ENCODE data around the gene PIK3IP1.

PIK3IP1 gene

DNA sequence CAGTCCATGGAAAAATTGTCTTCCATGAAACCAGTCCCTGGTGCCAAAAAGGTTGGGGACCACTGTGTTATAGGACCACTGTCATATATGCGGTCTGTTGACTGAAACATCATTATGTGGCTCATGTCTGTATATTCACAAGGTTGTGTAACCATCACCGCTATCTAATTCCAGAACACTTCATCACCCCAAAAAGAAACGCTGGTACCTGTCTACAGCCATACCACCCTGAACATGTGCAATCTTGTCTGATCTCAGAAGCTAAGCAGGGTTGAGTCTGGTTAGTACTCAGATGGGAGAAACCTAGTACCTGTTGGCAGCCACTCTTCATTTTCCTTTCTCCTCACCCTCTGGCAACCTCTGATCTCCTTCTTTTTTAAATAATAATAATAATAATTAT is 12.9 kb upstream of the PIK3IP1 start:
- no peak for DNase-seq

DNA sequence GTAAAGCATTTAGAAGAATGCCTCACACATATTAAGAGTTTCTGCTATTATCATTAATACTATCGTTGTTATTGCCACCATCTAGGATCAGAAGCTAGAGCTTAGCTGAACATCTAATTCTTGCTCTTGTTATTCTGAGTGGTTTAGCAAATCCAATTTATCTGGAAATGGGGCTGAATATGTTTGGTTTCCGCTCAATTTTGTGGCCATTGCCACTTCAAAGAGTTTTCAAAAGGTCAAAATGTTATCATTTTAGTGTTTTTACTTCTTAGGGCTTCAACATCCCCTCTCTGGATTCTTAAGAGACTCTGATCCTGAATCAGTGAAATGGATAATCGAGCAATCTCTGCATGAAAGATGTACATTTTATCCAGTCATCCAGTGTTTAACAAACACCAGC is 10.2 kb upstream of the PIK3IP1 start:
- no peak for DNase-seq

DNA sequence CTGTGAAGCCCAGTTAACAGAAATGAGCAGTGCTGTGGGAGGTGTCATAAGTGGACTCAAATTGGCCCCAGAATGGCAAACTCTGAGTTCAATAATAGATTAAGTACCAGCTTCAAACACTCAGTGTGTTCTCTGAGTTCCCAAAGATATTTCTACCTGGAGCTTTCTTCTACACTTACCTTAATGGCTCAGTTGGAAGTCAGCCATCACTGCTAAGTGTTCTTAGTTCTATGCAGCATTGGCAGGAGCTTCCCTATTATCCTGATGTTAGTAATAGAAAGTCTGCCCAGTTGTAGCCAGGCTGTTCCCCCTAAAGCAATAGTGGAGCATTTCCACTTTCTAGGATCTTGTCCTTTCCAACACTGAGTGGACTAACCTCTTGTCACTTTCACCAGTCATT is 9.7 kb upstream of the PIK3IP1 start:
- no peak for DNase-seq

DNA sequence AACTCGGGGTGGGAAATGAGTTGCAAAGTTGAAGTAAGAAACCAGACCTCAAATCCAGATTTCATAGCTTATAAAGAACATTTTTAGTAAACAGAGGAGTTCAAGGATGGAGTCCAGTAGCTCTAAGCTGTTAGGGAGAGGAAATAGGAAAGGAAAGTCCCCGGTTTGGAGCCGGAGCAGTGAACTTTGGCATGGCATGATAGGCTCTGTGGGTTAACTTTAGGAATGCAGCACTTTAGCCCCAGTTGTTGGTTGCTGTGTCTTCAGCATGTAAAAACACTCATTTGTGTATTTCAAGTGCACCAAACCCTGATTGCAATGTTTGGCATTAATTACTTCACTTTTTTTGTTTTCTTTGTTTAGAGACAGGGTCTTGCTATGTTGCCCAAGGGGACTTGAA is 8.6 kb upstream of the PIK3IP1 start:
- DNase-seq: no peak

DNA sequence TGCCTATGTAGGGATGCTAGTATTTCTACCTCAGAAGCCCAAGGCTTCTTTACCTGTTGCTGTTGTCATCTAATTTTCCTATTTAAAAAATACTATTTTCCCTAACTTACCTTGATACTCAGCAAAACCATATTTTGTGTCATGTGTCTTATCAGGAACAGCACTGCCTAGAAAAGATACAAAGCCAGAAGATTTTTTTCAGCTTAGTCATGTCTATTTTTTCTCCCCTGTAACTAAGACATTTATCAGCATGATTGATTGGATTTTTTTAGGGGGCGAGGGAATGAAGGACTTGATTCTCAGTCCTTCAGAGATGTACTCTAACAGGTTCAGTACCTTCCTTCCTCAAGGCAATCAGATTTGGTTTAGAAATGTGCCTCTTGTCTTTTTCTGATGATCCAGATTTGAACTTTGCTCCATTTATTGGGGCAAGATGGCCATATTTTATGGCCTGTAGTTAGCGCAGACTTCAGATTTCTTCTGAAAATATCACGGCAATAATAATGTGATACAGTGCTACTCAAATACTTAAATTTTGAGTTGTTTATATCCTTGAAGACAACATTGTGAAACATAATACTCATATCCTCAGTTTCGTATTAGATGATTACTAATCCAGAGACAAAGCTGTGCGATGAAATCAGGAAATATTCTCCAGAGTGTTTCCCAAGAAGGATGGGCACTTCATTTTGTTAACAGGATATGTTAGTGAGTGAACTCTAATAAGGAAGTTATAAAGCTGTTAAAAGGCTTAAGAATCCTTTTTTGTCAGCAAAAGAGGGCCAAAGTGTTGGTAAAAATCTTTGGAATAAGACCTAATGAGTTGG is 3.8 kb upstream of the PIK3IP1 start:
- DNase-seq: no peak

DNA sequence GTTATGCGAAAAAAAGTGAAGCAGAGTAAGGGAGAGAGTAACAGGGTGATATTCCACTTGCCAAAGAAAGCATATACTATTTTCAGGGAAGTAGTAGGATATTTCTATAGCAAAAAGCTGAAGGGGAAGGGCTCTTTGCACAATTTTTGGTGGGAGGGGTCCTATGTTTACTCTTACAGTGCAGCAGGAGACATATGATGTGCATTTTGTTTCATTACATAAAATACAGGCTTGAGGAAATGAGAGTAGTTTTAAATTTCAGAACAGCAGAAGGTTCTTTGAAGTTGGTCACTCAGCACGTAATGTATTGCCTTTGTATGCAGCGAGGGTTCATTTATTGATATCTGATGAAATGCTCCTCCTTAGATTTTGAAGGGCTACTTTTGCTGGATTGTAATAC is 3.1 kb upstream of the PIK3IP1 start:
- no peak for DNase-seq

DNA sequence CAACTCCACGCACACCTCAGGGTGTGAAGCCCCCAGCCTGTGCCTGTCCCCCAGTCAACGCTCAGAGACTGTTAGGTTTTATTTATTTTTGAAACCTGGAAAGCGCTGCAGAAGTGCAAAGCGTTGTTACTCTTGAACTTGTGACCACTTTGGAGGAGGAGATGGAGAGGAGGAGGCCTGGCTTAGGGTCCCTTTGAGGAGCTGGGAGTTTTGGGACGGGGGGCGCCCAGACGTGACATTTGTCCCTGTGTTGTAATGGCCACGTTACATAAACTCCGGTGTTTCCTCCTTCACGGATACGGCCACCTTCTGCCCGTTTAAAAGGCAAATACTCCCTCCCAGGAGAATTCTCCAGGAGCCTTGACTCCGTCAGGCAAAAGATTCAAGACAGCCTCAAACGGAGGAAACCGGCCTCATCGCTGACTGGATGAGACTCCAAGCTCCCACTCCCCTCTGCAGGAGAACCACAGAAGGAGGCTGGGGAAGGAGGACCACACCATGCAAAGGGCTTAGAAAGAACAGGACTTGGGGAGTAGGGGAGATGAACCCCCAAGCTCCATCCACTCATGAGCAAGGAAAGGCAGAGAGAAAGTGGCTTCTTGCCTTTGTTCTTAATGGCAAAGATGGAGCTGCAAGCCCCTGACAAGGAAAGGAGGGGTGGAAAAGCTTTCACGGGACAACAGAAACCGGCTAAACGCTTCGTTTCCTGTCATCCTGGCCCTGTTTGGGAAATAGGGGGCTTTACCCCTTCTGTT is 630 bp downstream of the PIK3IP1 start:
- peak; percentile 42 for DNase-seq

DNA sequence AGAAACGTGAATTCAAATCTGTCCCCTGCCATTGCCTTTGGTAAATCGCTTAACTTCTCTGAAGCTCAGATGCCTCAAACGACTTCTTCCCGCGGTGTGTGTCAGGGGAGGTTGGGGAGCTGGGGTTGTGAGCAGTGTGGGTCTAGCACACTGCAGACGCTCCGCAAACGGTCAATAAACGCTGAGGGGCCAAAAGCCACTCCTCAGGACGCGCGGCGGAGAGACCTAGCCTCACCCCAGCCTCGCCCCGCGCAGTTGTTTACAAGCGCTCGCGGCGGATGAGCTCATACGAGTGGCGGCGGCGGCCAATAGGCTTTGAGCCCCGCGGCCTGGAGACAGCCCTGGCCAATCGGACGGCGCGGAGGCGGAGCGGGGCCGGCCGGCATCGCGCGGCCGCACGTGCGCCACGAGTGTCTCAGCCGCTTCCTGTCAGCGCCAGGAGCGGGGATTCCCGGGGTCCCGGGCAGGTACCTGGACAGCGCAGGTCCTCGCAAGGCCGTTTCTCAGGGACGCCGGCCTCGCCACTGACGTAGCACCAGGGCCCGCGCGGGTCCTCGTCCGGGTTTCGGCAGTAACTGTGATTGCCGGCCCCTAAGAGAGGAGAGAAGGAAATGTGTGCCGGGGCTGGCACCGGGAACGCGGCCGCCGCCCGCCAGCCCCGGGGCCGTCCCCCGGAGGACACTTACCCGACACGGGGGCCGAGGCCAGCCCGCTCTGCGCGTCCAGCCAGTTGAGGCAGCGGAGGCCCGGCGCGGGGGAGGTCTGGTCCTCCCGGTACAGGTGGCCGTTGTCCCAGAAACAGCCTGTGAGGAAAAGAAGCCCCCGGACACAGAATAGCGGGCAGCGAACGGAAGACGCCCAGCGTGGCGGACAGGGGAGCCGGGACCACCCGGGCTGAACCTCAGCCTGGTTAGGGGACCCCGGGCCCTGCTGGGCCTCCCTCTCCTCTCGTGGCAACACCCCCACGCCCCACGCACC is 1.5 kb downstream of the PIK3IP1 start:
- DNase-seq: peak; percentile 96

DNA sequence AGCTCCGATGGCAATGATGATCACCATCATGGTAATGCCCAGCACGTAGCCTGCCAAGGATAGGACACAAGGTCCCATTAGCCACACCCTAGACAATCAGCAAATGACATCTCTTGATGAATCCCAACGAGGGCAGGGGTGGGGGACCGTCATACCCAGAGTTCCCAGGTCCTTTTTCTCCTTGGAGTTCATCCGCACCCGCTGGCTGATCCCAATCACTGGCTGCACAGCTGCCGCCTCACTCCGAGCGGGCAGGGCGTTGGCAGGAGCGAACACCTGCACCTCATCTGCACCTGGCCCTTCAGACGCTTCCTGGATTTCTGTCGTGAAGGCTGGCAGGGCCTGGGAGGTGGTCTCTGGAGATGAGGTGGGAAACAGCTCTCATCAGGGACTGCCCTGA is 2.9 kb downstream of the PIK3IP1 start:
- peak; percentile 40 for DNase-seq

DNA sequence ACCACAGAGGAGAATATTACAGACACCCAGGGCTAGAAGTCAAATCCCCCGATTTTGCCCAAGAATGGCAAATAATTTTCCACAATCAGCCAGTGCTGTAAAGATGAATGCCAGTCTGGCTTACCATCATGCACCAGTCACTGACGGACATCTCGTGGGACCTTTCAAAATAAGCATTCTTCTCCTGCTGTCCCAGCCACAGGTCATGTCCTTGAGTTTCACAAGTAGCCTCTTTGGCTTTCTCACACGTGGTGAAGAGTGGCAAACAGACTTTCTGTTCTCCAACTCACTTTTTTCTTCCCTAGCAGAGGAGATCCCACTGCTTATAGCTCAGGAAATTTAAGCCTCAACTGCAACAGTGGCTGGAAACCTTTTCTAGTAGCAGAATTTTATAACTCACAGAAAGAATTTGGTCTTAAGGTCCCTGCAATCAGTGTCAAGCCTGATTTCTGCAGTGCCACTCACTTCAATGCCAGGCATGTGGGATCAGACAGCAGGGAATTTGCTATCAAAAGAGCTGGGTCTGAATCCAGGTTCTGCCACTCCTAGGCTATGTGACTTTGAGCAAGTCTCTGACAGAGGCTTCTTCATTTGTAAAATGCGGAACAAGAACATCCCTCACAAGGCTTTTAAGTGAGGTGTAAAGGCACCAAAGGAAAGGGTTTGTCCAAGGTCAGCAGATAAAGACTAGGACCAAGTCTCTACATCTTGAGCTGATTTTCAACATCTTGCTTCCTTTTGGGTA is 3.6 kb downstream of the PIK3IP1 start:
- no peak for DNase-seq

DNA sequence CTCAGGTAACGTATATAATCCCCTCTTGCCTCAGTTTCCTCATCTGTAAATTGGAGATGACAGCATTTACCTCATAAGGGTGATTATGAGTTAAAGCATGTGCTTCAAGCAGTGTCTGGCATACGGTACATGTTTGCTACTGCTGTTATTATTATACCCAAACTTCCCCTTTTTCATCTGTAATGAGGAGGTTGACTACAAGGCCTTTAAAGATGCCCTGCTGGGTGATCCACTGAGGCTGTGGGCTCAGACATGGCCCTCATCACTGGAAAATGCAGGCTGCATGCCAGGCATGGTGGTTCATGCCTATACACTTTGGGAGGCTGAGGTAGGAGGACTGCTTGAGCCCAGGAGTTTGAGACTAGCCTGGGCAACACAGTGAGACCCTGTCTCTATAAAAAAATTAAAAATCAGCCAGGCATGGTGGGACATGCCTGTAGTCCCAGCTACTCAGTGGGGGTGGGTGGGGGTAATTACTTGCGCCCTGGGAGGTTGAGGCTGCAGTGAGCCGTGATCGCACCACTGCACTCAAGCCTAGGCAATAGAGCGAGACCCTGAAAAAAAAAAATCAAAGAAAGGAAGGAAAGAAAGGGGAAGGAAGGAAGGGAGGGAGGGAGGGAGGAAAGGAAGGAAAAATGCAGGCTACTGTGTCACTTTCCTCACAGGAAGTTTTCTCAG is 4.3 kb downstream of the PIK3IP1 start:
- no peak for DNase-seq

DNA sequence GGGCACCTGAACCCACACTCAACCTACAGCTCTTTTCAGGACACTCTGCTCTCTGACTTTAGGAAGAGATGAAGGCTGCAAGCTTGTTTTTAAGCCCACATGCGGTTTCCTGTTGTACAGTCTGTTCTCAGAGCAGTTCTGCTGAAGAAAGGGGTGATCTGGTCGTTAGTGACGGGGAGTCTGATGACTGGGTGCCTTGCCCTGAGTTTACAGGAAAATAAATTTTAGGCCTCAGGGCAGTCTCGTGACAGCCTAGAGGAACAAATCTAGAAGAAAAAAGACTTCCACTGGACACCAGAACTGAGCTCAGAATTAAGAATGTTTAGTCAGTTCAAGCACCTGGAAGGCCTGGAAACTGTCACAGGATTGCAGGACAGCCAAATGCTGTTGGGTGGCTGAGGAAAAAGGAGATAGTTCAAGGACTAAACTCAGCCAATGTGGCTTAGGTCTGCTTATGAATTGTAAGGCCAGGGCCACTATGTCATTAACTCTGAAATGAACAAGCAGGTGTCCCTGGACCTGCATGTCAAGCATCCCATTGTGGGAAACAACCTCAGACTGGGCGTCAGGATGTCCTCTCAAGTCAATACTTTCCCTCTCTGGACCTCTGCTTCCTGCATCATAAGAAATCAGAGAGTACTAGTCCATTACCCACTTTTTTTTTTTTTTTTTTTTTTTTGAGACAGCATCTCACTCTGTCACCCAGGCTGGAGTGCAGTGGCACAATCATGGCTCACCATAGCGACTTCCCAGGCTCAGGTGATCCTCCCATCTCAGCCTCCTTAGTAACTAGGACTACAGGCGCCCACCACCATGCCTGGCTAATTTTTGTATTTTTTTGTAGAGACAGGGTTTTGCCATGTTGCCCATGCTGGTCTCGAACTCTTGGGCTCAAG is 5.7 kb downstream of the PIK3IP1 start:
- DNase-seq: peak; percentile 84

DNA sequence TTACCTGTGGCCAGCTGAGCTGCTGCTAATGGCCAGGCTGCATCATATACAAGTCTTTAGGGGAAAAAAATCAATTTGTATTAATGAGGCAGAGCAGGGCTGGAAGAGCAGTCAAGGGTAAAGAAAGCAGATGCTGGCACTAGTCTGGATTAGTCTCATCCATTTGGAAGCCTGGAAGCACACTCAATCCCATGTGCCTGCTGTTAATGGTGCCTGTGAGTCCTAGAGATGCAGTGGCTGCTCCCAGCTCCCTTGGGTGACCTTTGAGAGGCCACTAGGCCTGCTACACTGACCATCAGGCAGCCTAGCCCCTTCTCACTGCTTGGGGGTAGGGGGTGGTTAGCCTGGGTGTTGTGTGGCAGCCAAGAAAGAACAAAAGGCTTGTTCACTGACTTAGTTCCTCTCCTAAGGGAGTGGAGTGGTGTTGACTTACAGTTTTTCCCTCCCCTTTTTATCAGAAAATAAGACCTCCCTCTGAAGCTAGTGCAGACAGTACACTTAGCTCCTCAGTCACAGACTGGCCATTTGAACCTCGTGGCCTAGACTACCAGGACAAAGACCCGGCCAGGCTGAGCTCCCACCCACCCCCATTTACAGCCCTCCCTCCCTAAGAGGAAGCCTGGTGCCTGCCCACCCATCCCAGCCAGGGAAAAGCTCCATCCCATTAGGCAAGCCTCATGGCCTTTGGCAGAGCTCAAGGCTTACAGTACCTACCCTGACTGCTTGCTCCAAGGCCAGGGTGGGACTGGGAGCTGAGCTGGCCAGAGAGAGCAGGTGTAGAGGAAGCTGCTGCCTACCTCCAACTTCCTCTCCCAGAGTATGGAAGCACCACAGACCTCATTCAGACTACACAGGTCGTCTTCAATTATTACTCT is 7.8 kb downstream of the PIK3IP1 start:
- no peak for DNase-seq

DNA sequence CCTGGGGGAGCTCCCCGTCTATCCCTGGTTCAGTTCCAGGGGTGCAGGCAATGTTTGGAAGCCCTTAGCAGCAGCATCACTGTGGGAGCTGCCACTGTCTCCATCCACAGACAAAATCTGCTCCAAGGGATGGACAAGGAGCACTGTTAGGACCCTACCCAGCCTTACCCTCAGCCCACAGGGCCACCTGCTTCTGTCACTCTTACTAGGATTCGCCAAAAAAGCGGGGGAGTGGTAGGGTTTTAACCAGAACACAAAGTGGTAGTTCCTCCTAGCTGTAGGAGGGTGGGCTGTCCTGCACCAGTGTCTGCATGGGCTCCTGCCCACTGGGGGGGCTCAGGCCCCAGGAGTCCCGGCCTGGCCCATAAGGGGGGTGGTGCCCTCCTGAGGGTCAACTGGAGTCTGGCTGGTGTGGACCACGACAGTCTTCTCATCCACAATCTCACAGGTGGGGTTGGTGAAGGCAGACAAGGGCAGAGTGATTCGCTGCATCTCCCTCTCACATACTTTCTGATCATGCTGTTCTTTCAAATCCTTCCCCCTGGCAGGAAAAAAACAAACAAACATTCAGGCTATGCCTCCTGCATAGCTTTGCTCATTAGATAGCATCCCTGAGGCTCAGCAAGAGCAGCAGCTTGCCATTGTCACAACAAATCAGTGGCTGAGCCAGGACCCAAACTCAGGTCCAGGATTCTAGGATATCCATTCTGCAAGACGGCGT is 9.4 kb downstream of the PIK3IP1 start:
- DNase-seq: no peak

DNA sequence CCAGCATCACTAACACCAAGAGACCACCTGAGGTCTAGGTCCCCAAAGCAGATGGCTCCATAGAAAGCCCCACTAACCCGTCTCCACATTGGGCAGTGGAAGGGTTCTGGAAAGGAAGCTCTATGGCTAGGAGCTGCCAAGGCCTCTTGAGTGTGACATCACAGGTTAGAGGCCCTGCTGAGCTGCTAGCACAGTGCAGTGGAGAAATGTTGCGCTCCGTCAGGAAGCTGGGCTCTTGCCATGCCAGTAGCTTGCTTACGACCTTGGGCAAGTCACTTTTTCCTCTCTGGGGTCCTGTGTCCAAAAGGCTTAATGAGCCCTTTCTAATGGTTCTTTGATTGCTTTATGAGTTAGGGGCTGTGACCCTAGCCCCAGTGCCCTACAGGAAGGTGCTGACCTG is 10.6 kb downstream of the PIK3IP1 start:
- DNase-seq: no peak

DNA sequence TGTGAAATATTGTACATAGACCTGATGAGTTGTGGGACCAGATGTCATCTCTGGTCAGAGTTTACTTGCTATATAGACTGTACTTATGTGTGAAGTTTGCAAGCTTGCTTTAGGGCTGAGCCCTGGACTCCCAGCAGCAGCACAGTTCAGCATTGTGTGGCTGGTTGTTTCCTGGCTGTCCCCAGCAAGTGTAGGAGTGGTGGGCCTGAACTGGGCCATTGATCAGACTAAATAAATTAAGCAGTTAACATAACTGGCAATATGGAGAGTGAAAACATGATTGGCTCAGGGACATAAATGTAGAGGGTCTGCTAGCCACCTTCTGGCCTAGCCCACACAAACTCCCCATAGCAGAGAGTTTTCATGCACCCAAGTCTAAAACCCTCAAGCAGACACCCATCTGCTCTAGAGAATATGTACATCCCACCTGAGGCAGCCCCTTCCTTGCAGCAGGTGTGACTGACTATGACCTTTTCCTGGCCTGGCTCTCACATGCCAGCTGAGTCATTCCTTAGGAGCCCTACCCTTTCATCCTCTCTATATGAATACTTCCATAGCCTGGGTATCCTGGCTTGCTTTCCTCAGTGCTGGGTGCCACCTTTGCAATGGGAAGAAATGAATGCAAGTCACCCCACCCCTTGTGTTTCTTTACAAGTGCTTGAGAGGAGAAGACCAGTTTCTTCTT is 12.3 kb downstream of the PIK3IP1 start:
- DNase-seq: no peak

DNA sequence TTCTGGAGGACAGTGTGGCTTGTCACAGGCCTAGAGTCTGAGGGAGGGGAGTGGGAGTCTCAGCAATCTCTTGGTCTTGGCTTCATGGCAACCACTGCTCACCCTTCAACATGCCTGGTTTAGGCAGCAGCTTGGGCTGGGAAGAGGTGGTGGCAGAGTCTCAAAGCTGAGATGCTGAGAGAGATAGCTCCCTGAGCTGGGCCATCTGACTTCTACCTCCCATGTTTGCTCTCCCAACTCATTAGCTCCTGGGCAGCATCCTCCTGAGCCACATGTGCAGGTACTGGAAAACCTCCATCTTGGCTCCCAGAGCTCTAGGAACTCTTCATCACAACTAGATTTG is 13.0 kb downstream of the PIK3IP1 start:
- no peak for DNase-seq

DNA sequence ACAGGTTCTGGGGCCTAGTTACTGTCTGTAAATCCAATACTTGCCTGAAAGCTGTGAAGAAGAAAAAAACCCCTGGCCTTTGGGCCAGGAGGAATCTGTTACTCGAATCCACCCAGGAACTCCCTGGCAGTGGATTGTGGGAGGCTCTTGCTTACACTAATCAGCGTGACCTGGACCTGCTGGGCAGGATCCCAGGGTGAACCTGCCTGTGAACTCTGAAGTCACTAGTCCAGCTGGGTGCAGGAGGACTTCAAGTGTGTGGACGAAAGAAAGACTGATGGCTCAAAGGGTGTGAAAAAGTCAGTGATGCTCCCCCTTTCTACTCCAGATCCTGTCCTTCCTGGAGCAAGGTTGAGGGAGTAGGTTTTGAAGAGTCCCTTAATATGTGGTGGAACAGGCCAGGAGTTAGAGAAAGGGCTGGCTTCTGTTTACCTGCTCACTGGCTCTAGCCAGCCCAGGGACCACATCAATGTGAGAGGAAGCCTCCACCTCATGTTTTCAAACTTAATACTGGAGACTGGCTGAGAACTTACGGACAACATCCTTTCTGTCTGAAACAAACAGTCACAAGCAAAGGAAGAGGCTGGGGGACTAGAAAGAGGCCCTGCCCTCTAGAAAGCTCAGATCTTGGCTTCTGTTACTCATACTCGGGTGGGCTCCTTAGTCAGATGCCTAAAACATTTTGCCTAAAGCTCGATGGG is 13.5 kb downstream of the PIK3IP1 start:
- DNase-seq: peak; percentile 64
